CD4-positive, alpha-beta T cell treated with Interleukin-4 for 4 hours (primary cell): ENCODE measurements around the gene LRRC36.

Source experiments
- DNase-seq: peaks from one replicate; pipeline ENCODE4 v3.0.0-alpha.2; 2020

Gene LRRC36

GRCh38 chr16:67296420-67296819 is 30.2 kb upstream of the LRRC36 start:
- DNase-seq, result no peak

- no peak for DNase-seq
Observed at GRCh38 chr16:67298277-67298676, 28.3 kb upstream of the LRRC36 start.

- DNase-seq, result no peak
Observed at GRCh38 chr16:67299269-67299668, 27.3 kb upstream of the LRRC36 start.

GRCh38 chr16:67301080-67301782 is 25.4 kb upstream of the LRRC36 start:
- DNase-seq, result no peak

GRCh38 chr16:67302076-67302475 is 24.5 kb upstream of the LRRC36 start:
- DNase-seq, result no peak

- DNase-seq, result no peak
Observed at GRCh38 chr16:67302970-67303369, 23.6 kb upstream of the LRRC36 start.

GRCh38 chr16:67304020-67304419 is 22.6 kb upstream of the LRRC36 start:
- DNase-seq, result no peak

GRCh38 chr16:67305216-67306071 is 21.2 kb upstream of the LRRC36 start:
- no peak for DNase-seq

- no peak for DNase-seq
Observed at GRCh38 chr16:67310561-67310960, 16.1 kb upstream of the LRRC36 start.

GRCh38 chr16:67311607-67312488 is 14.8 kb upstream of the LRRC36 start:
- peak; percentile 42 for DNase-seq

GRCh38 chr16:67312719-67313118 is 13.9 kb upstream of the LRRC36 start:
- no peak for DNase-seq

GRCh38 chr16:67317853-67318252 is 8.8 kb upstream of the LRRC36 start:
- DNase-seq, result no peak

GRCh38 chr16:67326115-67326471 is 522 bp upstream of the LRRC36 start:
- no peak for DNase-seq

GRCh38 chr16:67327743-67328142 is 1.1 kb downstream of the LRRC36 start:
- no peak for DNase-seq

- no peak for DNase-seq
Observed at GRCh38 chr16:67329901-67330300, 3.3 kb downstream of the LRRC36 start.

- DNase-seq, result no peak
Observed at GRCh38 chr16:67333315-67333714, 6.7 kb downstream of the LRRC36 start.

GRCh38 chr16:67336116-67336515 is 9.5 kb downstream of the LRRC36 start:
- DNase-seq, result no peak

- no peak for DNase-seq
Observed at GRCh38 chr16:67336648-67337047, 10.0 kb downstream of the LRRC36 start.

- DNase-seq, result no peak
Observed at GRCh38 chr16:67339453-67339852, 12.8 kb downstream of the LRRC36 start.

- no peak for DNase-seq
Observed at GRCh38 chr16:67341250-67341649, 14.6 kb downstream of the LRRC36 start.

- DNase-seq, result no peak
Observed at GRCh38 chr16:67342616-67343015, 16.0 kb downstream of the LRRC36 start.

- DNase-seq, result no peak
Observed at GRCh38 chr16:67345401-67345800, 18.8 kb downstream of the LRRC36 start.

- no peak for DNase-seq
Observed at GRCh38 chr16:67346341-67346740, 19.7 kb downstream of the LRRC36 start.
